ENCODE measurements around the gene PDGFA.

DNA sequence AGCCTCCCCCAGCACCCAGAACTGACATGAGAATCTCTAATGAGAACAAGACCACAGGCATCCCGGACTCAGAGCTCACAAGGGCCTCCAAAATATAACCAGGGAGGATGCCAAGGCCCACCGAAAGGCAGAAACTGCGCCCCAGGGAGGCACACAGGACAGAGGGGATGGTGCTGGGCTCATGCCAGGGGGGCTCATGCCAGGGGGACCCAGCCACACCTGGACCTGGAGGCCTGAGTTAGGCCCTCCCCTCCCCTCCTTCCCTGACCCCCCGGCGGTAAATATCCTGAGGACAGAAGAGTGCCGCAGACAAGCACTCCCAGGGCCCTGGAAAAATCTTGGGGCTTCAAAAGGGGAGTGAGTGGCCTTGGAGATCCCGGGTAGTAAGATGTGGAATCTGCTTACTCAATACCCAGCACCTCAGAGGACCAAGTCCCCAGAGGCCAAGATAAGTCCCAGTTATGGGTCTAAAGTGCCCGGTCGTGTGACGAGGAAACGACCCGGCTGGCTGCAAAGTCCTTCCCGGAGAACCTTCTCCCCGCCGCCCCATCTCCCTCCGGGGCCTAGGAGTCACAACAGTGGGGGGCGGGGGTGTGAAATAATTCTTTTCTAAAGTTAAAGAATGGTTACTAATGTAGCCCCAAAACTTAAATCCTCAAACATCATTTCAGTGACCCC lies 11.9 kb downstream of the PDGFA start:
- TF ChIP-seq, protein P1, sequence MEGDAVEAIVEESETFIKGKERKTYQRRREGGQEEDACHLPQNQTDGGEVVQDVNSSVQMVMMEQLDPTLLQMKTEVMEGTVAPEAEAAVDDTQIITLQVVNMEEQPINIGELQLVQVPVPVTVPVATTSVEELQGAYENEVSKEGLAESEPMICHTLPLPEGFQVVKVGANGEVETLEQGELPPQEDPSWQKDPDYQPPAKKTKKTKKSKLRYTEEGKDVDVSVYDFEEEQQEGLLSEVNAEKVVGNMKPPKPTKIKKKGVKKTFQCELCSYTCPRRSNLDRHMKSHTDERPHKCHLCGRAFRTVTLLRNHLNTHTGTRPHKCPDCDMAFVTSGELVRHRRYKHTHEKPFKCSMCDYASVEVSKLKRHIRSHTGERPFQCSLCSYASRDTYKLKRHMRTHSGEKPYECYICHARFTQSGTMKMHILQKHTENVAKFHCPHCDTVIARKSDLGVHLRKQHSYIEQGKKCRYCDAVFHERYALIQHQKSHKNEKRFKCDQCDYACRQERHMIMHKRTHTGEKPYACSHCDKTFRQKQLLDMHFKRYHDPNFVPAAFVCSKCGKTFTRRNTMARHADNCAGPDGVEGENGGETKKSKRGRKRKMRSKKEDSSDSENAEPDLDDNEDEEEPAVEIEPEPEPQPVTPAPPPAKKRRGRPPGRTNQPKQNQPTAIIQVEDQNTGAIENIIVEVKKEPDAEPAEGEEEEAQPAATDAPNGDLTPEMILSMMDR (IDR thresholded peaks at IDR 0.05) = no peak
- TF ChIP-seq POLR2AphosphoS5 (IDR thresholded peaks at IDR 0.05; ENCODE audit: insufficient read depth in 1 of 2, low read depth in 1 of 2) (no peak), POLR2A (IDR thresholded peaks at IDR 0.05) (no peak)
